Measurements from ENCODE around the gene SPEM3. TPM values are rescaled to one million over a fixed set of nuclear protein-coding genes. Genes with fewer than 3 reads are reported as not detected.

SPEM3 gene
- total RNA-seq, 3 donors from 2014 or later, result not detected

DNA sequence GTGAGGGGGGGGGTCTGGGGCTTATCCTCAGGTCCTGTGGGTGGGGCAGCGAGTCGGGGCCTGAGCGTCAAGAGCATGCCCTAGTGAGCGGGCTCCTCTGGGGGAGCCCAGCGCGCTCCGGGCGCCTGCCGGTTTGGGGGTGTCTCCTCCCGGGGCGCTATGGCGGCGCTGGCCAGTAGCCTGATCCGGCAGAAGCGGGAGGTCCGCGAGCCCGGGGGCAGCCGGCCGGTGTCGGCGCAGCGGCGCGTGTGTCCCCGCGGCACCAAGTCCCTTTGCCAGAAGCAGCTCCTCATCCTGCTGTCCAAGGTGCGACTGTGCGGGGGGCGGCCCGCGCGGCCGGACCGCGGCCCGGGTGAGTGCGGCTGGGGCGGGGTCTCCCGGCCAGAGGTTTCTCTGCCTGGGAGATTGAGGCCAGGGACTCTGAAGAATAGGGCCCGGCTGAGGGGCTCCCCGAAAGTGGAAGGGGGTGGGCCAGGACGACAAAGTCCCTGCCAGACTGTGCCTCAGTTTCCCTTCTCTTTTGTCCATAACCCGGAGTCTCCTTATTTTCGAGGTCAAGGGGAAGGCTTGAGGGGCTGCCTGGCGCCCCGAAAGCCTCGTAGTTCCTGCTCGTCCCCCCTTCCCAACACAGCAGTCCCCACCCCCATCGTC, 10.9 kb downstream of the SPEM3 start, which contains the start of gene FGF11:
TSS of gene FGF11 (plus strand) at position 51 of the 651 bp plus-strand sequence. CDS start at position 160, 109 bp downstream.
- H3K4me1 Mint-ChIP-seq (ENCODE audit: low read depth), result peaks cover 35% of the 10 kb centered on the region
- H3K36me3 Mint-ChIP-seq (ENCODE audit: insufficient read depth), result no peaks in the 10 kb centered on the region
- DNase-seq (no peak), ATAC-seq (no peak)
- no peaks in the 10 kb centered on the region for H3K9me3 Mint-ChIP-seq
- peaks cover 52% of the 10 kb centered on the region for H3K27me3 Mint-ChIP-seq (ENCODE audit: low read depth)
- H3K4me3 Mint-ChIP-seq, result peak within 1 kb of the TSS; percentile 74

DNA sequence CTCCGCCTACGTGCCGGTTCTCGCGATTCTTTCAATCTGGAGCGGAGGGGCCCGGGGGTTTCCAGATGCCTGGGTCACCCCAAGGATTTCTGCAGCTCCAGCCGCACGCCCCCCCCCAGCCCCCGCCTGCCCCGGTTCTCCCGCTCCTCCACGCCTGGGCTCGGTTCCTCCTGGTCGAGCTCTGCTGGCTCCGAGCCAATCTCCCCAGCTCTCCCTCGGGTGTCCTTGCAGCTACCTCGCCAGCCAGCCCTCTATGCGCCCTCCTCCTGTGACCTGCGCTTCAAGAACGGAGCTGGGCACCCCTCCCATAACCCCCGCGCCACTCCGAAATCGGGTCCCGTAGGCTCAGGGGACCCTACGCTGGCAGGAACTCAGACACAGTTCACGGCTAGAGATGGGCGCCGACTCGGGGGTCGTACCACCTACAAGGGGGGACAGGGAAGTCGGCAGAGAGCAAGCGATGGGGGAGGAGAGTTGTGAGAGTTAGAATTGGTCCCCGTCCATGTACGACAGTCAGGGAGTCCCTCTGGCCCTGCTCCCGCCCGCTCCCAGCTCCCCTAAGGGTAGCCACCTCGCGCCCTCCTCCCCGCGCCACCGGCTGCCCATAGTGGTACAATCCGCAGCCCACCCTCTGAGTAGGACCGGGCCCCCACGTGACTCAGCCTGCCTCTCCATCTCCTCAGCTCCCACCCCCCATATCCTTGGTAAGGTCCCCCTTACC, 11.6 kb downstream of the SPEM3 start:
- no peaks in the 10 kb centered on the region for H3K36me3 Mint-ChIP-seq (ENCODE audit: insufficient read depth)
- peaks cover 57% of the 10 kb centered on the region for H3K27me3 Mint-ChIP-seq (ENCODE audit: low read depth)
- H3K4me1 Mint-ChIP-seq (ENCODE audit: low read depth), result peaks cover 34% of the 10 kb centered on the region
- peak; percentile 30 for DNase-seq
- H3K4me3 Mint-ChIP-seq, result peak overlapping the region; percentile 74
- H3K9me3 Mint-ChIP-seq, result no peaks in the 10 kb centered on the region
- no peak for ATAC-seq

DNA sequence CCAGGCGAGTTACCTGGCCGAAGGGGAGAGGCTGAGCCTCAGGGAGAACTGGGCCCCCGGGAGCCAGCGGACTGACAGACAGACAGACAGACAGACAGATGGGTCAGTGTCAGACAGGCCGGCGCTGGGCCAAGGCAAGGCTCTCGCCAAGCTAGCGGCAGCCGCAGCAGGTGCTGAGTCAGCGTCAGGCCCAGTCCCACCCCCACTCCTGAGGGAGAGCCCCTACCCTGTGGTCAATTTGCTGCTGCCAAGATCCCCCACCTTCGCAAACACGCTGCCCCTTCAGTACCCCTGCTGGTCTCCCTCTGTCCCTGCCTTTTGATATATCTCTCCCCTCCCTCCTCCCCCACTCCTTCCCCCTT, 12.2 kb downstream of the SPEM3 start:
- no peak for DNase-seq
- Mint-ChIP-seq H3K27me3 (ENCODE audit: low read depth) (peaks cover 63% of the 10 kb centered on the region), H3K4me3 (peak overlapping the region; percentile 74), H3K9me3 (no peaks in the 10 kb centered on the region), H3K4me1 (ENCODE audit: low read depth) (peaks cover 37% of the 10 kb centered on the region), H3K36me3 (ENCODE audit: insufficient read depth) (no peaks in the 10 kb centered on the region)
- no peak for ATAC-seq

DNA sequence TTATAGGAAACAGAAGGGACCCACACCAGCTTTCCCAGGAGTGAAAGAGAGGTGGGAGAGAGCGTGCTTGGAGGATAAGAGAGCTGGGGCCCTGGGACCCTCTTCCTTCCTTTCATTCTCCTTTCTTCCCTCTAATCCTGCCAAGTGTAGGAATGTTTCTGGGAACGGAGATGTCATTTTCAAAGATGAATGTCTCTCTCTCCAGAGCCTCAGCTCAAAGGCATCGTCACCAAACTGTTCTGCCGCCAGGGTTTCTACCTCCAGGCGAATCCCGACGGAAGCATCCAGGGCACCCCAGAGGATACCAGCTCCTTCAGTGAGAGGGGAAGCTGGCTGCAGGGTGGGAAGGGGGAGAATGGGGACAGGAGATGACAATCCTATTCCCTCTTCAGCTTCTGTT, 12.6 kb downstream of the SPEM3 start:
- H3K27me3 Mint-ChIP-seq (ENCODE audit: low read depth), result peaks cover 65% of the 10 kb centered on the region
- no peak for ATAC-seq
- no peak overlapping the region for H3K4me3 Mint-ChIP-seq
- no peaks in the 10 kb centered on the region for H3K9me3 Mint-ChIP-seq
- H3K4me1 Mint-ChIP-seq (ENCODE audit: low read depth), result peaks cover 37% of the 10 kb centered on the region
- no peaks in the 10 kb centered on the region for H3K36me3 Mint-ChIP-seq (ENCODE audit: insufficient read depth)
- DNase-seq, result no peak

DNA sequence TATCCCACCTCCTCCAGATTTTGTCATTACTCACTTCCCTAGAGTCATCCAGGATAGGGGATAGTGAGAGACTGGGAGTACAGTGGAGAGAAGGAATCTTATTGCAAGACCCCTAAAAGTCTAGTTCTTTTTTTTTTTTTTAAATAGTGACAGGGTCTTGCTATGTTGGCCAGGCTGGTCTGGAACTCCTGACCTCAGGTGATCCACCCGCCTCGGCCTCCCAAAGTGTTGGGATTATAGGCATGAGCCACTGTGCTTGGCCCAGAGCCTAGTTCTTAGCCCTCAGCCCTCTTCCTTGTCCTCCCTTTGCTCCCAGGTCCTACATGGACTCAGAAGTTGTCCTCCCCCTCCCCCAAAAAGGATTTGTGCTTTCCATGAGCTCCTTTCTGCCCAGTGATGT, 13.5 kb downstream of the SPEM3 start:
- Mint-ChIP-seq H3K4me3 (no peak overlapping the region), H3K4me1 (ENCODE audit: low read depth) (peaks cover 37% of the 10 kb centered on the region), H3K36me3 (ENCODE audit: insufficient read depth) (no peaks in the 10 kb centered on the region), H3K27me3 (ENCODE audit: low read depth) (peaks cover 68% of the 10 kb centered on the region), H3K9me3 (no peaks in the 10 kb centered on the region)
- ATAC-seq (no peak), DNase-seq (no peak)

DNA sequence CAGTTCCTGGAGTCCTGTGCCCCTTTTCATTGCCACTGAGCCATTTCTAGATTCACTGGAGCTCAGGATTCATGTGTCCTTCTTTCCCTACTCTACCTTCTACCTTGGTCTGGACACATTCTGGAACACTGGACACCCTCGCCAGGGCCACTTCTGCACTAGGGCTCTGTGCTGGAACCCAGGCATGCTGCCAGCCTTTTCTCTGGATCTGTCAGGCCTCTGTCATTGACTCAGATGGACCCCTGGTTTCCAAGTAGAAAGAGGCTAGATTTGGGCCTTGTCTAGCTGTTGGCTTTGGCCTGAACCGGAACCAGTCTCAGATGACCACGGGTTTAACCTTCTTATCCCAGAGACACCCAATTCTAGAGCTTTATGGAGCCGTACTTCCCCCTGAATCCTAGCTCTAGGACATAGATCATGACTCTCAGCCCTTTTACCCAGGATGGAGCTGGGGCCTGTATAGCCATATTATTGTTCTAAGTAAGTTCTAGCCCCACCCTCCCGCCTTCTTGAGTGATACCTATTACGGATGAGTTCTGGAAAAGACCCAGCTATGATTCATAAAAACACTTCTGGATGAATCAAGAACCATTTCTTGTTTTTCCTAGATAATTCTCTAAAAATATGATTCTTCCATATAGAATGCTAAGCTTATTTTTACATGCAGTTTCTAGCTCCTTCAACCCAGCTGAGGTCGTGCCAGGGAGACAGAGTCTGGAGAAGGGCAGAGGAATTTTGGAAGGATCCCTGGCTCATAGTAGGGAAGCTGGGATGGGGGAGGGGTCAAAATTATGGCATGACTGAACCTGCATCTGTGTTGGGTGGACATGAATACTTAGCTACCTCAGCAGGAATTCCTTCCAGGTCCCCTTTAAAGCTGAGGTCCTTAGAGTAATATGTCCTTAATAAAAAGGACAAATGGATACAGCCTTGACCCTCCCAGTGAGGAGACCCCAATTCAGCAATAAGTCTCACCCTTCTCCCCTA, 15.1 kb downstream of the SPEM3 start:
- H3K27me3 Mint-ChIP-seq (ENCODE audit: low read depth), result peaks cover 72% of the 10 kb centered on the region
- H3K9me3 Mint-ChIP-seq, result no peaks in the 10 kb centered on the region
- peaks cover 2% of the 10 kb centered on the region for H3K36me3 Mint-ChIP-seq (ENCODE audit: insufficient read depth)
- H3K4me3 Mint-ChIP-seq, result no peak overlapping the region
- no peak for DNase-seq
- no peak for ATAC-seq
- H3K4me1 Mint-ChIP-seq (ENCODE audit: low read depth), result peaks cover 30% of the 10 kb centered on the region

DNA sequence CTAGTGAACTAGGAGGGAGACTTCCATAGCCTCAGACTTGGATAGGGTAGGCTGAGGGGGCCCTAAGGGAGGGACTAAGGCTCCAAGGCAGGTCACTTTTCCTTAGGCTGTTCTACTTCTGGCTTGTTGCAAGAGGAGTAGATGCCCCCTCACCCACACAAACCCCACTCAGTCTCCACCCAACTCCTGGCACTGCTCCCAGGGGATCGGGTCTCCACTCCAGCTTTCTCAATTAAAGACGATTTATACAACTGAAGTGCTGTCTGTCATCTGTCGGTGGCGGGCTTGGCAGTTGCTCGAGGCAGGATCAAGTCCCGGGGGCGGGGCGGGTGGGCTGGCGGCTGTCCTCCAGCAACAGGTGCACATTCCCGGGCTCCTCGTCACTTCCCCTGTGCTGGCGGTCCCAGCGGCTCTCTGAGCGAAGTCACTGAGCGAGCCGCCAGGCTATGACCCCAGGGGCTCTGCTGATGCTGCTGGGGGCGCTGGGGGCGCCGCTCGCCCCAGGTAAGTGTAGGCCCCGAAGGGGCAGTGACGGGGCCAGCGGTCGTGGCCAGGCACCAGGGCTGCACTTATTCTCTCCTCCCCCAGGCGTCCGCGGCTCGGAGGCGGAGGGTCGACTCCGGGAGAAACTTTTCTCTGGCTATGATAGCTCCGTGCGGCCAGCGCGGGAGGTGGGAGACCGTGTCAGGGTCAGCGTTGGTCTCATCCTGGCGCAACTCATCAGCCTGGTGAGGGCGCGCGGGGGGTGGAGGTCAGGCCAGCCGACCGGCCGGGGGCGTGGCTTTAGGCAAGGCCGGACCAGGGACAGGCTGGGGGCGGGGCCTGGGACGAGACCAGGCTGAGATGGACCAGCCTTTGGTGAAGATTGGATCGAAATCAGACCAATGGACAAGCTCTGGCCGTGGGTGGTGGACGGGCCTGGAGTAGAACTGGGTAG, 16.3 kb downstream of the SPEM3 start, which contains the start of gene CHRNB1:
TSS of gene CHRNB1 (plus strand) at position 380 of the 937 bp plus-strand sequence. CDS start at position 447, 67 bp downstream.
- peaks cover 26% of the 10 kb centered on the region for H3K4me1 Mint-ChIP-seq (ENCODE audit: low read depth)
- ATAC-seq, result peak; percentile 16 to 18
- peak within 1 kb of the TSS; percentile 72 for H3K4me3 Mint-ChIP-seq
- H3K9me3 Mint-ChIP-seq, result no peaks in the 10 kb centered on the region
- H3K27me3 Mint-ChIP-seq (ENCODE audit: low read depth), result peaks cover 67% of the 10 kb centered on the region
- no peak for DNase-seq
- H3K36me3 Mint-ChIP-seq (ENCODE audit: insufficient read depth), result peaks cover 3% of the 10 kb centered on the region

DNA sequence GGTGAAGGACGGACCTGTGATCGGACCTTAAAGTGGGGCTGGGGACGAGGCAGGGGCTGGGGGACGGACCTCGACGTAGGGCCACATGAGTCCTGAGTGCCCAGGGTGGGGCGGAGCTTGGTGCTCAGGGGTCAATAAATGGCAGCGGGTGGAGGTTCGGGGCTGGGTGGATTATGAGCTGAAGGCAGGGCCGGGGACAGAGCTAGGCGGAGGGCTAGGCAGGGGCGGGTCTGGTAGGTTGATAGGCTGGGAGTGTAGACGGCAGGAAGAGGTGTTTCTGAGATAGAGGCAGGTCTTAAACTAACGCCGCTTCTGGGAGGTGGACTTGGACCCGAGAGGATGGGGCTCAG, 16.9 kb downstream of the SPEM3 start:
- Mint-ChIP-seq H3K4me1 (ENCODE audit: low read depth) (peaks cover 20% of the 10 kb centered on the region), H3K4me3 (peak overlapping the region; percentile 72), H3K9me3 (no peaks in the 10 kb centered on the region), H3K36me3 (ENCODE audit: insufficient read depth) (peaks cover 3% of the 10 kb centered on the region), H3K27me3 (ENCODE audit: low read depth) (peaks cover 60% of the 10 kb centered on the region)
- DNase-seq (no peak), ATAC-seq (peak; percentile 83)

DNA sequence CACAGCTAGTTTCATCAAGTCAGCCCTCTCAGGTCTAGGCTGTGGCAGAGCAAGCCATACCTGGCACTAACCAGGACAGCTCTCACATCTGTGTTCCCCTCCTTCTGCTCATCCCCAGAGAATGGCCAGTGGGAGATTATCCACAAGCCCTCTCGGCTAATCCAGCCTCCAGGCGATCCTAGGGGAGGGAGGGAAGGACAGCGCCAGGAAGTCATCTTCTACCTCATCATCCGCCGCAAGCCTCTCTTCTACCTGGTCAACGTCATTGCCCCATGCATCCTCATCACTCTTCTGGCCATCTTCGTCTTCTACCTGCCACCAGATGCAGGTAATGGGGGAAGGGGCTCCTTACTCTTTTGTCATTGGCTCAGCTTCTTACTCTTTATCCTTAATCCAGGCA, 19.8 kb downstream of the SPEM3 start:
- ATAC-seq (no peak), DNase-seq (no peak)
- Mint-ChIP-seq H3K4me1 (ENCODE audit: low read depth) (peaks cover 17% of the 10 kb centered on the region), H3K4me3 (no peak overlapping the region), H3K9me3 (no peaks in the 10 kb centered on the region), H3K27me3 (ENCODE audit: low read depth) (peaks cover 35% of the 10 kb centered on the region), H3K36me3 (ENCODE audit: insufficient read depth) (peaks cover 3% of the 10 kb centered on the region)

DNA sequence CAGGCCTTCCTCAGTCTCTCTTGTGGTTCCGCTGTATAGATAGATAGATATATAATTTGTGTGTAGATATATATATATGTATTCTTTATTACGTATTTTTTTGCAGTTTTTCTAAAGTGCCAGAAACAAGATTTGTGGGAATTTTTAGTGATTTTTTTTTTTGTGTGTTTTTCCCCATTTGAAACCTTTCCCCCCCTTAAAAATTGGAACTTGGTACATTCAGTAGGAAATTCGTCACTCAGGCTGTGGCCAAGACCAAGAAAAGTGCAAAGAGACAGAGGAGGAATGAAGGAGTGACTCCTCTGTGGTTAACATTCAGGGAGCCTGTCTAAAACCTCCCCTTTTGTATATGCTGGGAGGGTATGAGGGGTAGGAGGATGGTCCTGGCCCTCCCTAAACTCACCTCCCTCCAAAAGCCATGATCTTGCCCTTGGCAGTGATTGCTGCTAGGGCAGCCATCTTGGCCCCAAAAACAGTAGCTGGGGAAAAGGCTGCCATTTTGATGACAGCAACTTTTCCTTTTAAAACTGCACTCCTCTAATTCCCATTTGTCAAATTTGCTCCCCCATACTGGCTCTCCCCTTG, 31.4 kb downstream of the SPEM3 start:
- Mint-ChIP-seq H3K4me3 (no peak overlapping the region), H3K9me3 (no peaks in the 10 kb centered on the region), H3K4me1 (ENCODE audit: low read depth) (peaks cover 11% of the 10 kb centered on the region), H3K27me3 (ENCODE audit: low read depth) (no peaks in the 10 kb centered on the region), H3K36me3 (ENCODE audit: insufficient read depth) (peaks cover 4% of the 10 kb centered on the region)
- no peak for DNase-seq
- no peak for ATAC-seq

DNA sequence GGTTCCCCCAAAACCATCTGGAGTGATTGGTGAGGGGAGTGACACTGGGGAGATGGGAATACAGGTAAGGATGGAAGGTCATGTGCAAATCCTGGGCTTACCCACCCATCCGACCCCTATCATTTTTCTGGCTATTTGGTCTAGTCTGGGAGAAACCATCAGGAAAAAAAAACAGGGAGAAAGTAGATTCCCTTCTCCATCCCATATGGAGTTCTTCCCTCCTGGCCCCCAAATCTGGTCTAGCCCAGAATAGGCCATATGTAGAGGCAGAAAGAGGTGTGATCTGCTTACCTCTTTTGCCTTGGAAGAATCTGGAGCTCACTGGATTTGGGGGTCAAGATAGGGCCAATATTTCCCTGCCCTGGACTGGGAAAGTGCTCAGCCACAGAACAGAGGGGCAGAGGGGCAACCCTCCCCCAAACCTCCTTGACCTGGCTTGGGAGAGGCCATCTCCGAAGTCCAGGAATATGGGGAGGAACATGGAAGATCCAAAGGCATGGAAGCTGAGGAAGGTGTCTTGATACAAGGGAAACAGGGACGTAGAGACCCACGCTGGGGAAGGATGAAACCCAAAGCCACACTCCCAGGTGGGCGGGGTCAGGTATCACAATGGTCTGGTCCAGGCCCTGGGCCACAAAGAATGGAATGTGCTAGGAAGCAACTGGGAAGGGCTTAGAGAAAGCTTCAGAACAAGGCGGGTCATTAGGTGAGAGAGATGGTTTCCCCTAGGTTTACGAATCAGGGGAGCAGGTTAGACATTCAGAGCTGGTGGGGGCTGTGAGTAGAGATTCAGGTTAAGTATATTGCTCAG, 32.4 kb downstream of the SPEM3 start:
- no peak for DNase-seq
- Mint-ChIP-seq H3K27me3 (ENCODE audit: low read depth) (no peaks in the 10 kb centered on the region), H3K4me1 (ENCODE audit: low read depth) (peaks cover 6% of the 10 kb centered on the region), H3K36me3 (ENCODE audit: insufficient read depth) (peaks cover 4% of the 10 kb centered on the region), H3K9me3 (no peaks in the 10 kb centered on the region), H3K4me3 (no peak overlapping the region)
- ATAC-seq, result no peak

DNA sequence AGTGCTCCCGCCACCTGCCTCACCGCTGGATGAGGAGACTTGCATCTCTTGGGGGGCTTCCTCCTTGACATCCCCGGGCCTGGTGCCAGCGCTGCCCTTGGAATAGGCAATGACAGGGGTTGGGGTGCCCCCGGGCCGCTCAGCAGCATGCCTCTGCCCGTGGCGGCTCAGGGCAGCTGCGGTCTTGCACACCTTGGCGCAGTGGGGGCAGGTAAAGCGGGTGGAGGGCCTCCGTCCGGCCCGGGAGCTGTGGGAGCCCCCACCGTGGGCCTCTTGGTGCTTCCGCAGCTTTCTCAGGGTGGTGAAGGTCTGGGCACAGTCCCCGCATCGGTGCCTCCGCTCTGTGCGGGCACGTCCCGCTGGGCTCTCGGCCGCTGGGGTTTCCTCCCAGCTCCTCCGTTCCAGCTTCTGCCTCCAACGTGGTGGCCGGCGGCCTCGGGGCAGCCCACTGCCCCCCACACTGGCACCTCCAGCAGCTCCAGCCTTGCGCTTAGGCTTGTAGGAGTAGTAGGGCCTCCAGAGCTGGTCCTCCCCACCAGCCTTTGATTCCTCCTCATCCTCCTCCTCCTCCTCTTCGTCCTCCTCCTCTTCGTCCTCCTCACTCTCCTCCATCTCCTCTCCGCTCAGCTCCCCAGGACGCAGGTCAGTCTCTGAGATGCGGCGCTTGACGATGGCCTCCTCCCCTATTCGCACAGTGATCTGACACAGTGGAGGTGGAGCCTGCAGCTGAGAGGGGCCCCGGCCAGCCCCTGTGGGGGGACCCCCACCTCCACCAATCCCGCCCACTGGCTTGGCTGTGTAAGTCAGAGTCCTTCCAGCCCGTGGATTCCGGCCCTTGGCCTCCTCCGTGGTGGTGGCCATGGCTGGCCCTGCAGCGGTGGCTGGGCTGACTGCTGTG, 34.1 kb downstream of the SPEM3 start:
- H3K9me3 Mint-ChIP-seq, result no peaks in the 10 kb centered on the region
- peaks cover 3% of the 10 kb centered on the region for H3K4me1 Mint-ChIP-seq (ENCODE audit: low read depth)
- no peaks in the 10 kb centered on the region for H3K27me3 Mint-ChIP-seq (ENCODE audit: low read depth)
- peaks cover 4% of the 10 kb centered on the region for H3K36me3 Mint-ChIP-seq (ENCODE audit: insufficient read depth)
- ATAC-seq (no peak), DNase-seq (no peak)
- H3K4me3 Mint-ChIP-seq, result no peak overlapping the region

All from activated T-cell treated with anti-CD3 and anti-CD28 coated beads, Interleukin-2, amount 50 U/mL, for 4 hours (primary cell).